Cardiac muscle cell (in vitro differentiated cells and primary cell): Measurements from ENCODE around the gene GFM2. TPM values are rescaled to one million over a fixed set of nuclear protein-coding genes. Genes with fewer than 3 reads are reported as not detected.
A peak's percentile ranks its signal among the peaks of the same experiment; 100 is the strongest.
"Not testable (repeated sequence)": the region's sequence is repeated elsewhere in the genome, so short reads cannot be mapped to it uniquely, and the experiment has no call there.

ENCODE experiments used
- DNase-seq, 2 donors: peaks; one replicate each; pipeline versions ENCODE4 v3.0.0 to v3.0.0-alpha.2; 2010 to 2017; ENCODE audit warnings: low read depth in 1 of 2, low spot score in 1 of 2
- H3K27ac ChIP-seq: fragments of 200-600 bp; sonication (generic); 2 replicates; pipeline ENCODE4 v1.5.1; 2016
- H3K27me3 ChIP-seq: fragments of 200-600 bp; sonication (generic); 2 replicates; pipeline ENCODE4 v1.6.0; 2016; ENCODE audit warnings: control low read depth
- H3K36me3 ChIP-seq: fragments of 200-600 bp; sonication (generic); 2 replicates; pipeline ENCODE4 v1.5.1; 2016; ENCODE audit warnings: control low read depth
- H3K4me1 ChIP-seq: fragments of 200-600 bp; sonication (generic); 2 replicates; pipeline ENCODE4 v1.8.1; 2017; ENCODE audit warnings: low read depth, mild to moderate bottlenecking, mixed run types
- H3K4me3 ChIP-seq: fragments of 200-600 bp; sonication (generic); 2 replicates; pipeline ENCODE4 v1.5.1; 2016; ENCODE audit warnings: mild to moderate bottlenecking
- H3K9me3 ChIP-seq: fragments of 200-600 bp; sonication (generic); 2 replicates; pipeline ENCODE4 v1.5.1; 2017; ENCODE audit warnings: low read depth, mild to moderate bottlenecking, control low read depth
- polyA plus RNA-seq: library from polyadenylated mRNA; unstranded; fragments of >200 nt; fragmentation: Nextera tagmentation; extraction: Ambion mirVana; gene quantifications from 2 replicates; pipeline ENCODE4 v1.2.1, GENCODE V29; 2016
- total RNA-seq: library from RNA; depleted of rRNA; stranded (reverse); fragments of >200 nt; gene quantifications from 2 replicates; pipeline ENCODE4 v1.2.3, GENCODE V29; 2016
- TF ChIP-seq, protein P1 (sequence below): IDR thresholded peaks from 2 replicates; pipeline ENCODE4 v1.5.1; 2012; ENCODE audit warnings: low read depth, mild to moderate bottlenecking, low read length

Gene GFM2
- total and polyA plus RNA-seq, 2 experiments from 2014 or later = 50.9 to 55.7 TPM

DNA sequence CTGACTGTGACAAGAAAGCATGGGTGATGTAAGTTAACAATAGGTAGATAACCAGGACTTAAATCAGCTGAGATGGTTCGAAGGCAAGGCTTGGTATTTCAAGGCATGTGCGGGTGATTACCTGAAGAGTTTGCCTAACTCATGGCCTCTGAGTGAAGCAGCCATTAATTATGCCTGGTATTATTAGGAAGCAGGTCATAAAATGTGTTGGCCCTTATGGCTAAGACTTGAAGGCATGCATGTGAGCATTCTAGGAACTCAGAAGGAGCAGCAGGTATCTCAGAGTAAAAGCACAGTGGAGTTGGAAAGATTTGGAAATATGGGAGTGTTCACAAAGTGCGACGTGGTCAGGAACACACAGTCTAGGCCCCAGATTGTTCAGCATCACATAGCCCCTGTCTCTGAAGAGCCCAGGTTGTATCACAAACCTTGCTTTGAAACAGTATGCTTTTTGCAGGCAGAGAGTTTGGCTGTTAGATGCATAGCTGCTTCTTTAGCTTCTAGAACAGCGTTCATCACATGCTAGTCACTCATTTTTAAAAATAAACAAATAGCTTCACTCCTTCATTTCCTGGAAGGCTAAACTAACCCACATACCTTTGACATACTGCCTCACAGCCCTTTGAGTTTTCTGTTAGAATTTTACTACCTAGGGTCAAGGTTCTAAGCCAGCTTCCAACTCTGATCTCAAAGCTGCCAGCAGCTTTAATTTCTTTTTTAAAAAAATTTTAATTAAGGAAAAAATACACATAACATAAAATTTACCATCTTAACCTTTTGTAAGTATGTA, 79.8 kb downstream of the GFM2 start:
- no peaks in the 10 kb centered on the region for H3K9me3 ChIP-seq
- no peaks in the 10 kb centered on the region for H3K4me1 ChIP-seq
- H3K27me3 ChIP-seq = no peaks in the 10 kb centered on the region
- no peak overlapping the region for H3K27ac ChIP-seq
- TF ChIP-seq, protein P1, sequence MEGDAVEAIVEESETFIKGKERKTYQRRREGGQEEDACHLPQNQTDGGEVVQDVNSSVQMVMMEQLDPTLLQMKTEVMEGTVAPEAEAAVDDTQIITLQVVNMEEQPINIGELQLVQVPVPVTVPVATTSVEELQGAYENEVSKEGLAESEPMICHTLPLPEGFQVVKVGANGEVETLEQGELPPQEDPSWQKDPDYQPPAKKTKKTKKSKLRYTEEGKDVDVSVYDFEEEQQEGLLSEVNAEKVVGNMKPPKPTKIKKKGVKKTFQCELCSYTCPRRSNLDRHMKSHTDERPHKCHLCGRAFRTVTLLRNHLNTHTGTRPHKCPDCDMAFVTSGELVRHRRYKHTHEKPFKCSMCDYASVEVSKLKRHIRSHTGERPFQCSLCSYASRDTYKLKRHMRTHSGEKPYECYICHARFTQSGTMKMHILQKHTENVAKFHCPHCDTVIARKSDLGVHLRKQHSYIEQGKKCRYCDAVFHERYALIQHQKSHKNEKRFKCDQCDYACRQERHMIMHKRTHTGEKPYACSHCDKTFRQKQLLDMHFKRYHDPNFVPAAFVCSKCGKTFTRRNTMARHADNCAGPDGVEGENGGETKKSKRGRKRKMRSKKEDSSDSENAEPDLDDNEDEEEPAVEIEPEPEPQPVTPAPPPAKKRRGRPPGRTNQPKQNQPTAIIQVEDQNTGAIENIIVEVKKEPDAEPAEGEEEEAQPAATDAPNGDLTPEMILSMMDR = no peak
- H3K4me3 ChIP-seq = no peak overlapping the region
- no peaks in the 10 kb centered on the region for H3K36me3 ChIP-seq
- DNase-seq = no peak

DNA sequence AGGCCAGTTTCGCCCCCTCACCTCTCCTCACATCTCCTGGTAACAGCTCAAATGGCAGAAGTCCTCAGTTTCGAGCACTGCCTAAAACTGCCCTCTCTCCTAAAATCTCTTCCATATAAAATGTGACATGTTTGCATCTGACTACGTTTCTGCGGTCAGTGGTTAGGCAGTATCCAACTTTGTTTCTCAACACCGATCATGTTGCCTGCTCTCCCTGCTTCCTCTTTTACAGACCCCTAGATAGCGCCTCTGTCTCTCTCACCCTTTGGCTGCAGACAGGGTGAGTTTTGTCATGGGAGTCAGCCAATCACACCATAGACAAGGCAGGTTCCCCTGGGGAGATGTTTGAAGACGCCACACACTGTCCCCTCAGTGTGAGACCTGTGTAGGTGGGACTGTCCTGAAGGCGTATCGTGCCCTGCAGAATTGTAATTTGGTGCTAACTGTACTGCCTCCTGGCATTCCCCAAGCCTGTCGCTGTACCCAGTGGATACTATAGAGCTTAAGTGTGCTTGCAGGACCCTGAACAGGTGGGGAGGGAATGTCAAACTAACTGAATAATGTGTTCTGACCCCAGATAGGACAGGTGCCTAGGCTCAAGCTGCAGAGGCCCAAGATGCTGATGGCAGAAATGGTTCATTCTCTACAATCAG, 80.8 kb downstream of the GFM2 start:
- DNase-seq = peak in 1 of 2 donors; percentile 75
- H3K36me3 ChIP-seq = no peaks in the 10 kb centered on the region
- H3K27ac ChIP-seq = no peak overlapping the region
- H3K27me3 ChIP-seq = no peaks in the 10 kb centered on the region
- no peaks in the 10 kb centered on the region for H3K9me3 ChIP-seq
- no peaks in the 10 kb centered on the region for H3K4me1 ChIP-seq
- H3K4me3 ChIP-seq = peak overlapping the region; percentile 52
- TF ChIP-seq, protein P1 = no peak

DNA sequence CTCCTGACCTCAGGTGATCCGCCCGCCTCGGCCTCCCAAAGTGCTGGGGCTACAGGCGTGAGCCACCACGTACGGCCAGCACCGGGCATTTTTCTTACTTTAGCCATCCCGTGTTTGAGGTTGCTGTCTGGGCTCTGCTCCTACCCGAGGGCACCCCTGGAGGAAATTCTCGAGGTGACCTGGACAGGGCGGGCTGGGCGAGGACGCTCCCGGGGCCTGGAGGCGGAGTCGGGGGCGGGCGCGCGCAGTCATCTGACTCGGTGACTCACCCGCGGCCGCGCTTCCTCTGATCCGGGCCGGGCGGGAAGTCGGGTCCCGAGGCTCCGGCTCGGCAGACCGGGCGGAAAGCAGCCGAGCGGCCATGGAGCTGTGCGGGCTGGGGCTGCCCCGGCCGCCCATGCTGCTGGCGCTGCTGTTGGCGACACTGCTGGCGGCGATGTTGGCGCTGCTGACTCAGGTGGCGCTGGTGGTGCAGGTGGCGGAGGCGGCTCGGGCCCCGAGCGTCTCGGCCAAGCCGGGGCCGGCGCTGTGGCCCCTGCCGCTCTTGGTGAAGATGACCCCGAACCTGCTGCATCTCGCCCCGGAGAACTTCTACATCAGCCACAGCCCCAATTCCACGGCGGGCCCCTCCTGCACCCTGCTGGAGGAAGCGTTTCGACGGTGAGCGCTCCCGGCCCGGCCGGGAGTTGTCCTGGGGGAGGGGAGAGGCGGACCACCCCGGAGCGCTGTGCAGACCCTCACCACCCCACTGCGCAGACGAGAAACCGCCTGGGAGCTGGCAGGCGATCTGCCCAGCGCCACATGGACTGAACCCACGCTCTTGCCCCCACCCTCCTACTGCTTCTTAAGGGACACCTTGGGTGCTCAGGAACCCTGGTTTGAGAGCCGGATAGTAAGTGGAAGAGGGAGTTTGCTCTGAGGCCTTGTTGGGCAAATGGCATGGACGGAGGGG, 81.7 kb downstream of the GFM2 start, which contains the start of gene HEXB:
Gene HEXB (plus strand): TSS at position 334 of the 952 bp plus-strand sequence. CDS start 28 bp downstream, at position 362.
- Histone ChIP-seq H3K9me3 (no peaks in the 10 kb centered on the region), H3K4me1 (no peaks in the 10 kb centered on the region), H3K4me3 (peak within 1 kb of the TSS; percentile 52), H3K36me3 (no peaks in the 10 kb centered on the region), H3K27me3 (no peaks in the 10 kb centered on the region), H3K27ac (no peak within 1 kb of the TSS)
- peak; percentile 80 to 90 for DNase-seq
- TF ChIP-seq, protein P1 = no peak

DNA sequence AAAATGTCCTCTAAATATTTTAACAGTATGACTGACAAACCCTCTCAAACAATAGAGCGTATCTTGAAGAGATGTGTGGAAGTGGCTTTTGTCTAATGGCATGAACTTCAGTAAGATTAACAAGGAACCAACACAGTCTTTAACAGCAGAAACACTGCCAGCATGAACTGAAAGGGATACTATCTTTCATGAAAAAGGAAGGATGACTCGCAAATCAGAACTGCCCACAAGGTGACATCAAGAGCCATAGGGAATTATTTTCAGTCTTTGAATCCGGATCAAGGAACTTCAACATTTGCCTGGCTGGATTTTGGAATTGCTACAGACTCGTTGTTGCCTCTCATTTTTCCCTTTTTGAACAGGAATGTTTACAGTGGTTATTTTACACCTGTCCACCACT, 87.0 kb downstream of the GFM2 start:
- no peak overlapping the region for H3K27ac ChIP-seq
- H3K9me3 ChIP-seq = no peaks in the 10 kb centered on the region
- no peak overlapping the region for H3K4me3 ChIP-seq
- no peaks in the 10 kb centered on the region for H3K36me3 ChIP-seq
- H3K27me3 ChIP-seq = no peaks in the 10 kb centered on the region
- H3K4me1 ChIP-seq = no peaks in the 10 kb centered on the region
- no peak for DNase-seq
- TF ChIP-seq, protein P1 = no peak

DNA sequence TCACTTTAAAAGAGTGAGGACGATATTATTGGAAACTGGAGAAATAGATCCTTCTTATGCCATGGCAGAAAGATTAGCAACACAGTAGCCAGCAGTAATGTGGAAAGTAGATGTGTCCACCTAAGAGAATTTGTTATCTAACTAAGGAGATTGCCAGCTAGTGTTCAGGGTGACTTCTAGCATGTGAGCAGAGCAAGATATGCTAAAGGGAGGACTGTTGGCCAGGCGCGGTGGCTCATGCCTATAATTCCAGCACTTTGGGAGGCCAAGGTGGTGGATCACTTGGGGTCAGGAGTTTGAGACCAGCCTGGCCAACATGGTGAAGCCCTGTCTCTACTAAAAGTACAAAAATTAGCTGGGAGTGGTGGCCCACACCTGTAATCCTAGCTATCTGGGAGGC, 87.6 kb downstream of the GFM2 start:
- not testable (repeated sequence) for H3K9me3 ChIP-seq, H3K4me3 ChIP-seq, H3K36me3 ChIP-seq, H3K27me3 ChIP-seq, H3K4me1 ChIP-seq, DNase-seq, H3K27ac ChIP-seq

DNA sequence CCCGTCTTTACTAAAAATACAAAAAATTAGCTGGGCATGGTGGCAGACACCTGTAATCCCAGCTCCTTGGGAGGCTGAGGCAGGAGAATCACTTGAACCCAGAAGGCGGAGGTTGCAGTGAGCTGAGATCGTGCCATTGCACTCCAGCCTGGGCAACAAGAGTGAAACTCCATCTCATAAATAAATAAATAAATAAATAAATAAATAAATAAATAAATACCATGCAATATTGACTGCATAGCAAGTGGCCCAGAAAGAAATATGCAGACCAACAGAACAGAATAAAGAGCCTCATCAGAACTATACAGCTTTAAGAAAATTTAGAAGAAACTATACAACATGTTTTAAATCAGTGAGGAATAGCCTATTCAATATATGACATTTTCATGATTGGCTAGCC, 88.8 kb downstream of the GFM2 start:
- not testable (repeated sequence) for H3K4me1 ChIP-seq, H3K36me3 ChIP-seq

DNA sequence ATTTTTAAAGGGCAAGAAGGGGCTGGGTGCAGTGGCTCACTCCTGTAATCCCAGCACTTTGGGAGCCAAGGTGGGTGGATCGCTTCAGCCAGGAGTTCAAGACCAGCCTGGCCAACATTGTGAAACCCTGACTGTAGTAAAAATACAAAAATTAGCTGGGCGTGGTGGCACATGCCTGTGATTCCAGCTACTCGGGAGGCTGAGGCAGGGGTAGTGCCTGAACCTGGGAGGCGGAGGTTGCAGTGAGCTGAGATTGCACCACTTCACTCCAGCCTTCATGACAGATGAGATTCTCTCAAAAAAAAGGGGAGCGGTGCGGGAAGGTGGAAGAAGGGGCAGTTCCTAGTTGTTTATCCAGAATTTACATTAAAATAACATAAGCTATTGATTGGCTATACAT, 90.5 kb downstream of the GFM2 start:
- DNase-seq, H3K36me3 ChIP-seq, H3K4me1 ChIP-seq, H3K9me3 ChIP-seq, H3K27me3 ChIP-seq, H3K4me3 ChIP-seq, H3K27ac ChIP-seq: not testable (repeated sequence)

More for the DNA sequence above, 88.8 kb downstream of the GFM2 start:
- not testable (repeated sequence) for H3K4me3 ChIP-seq, DNase-seq, H3K27ac ChIP-seq, H3K27me3 ChIP-seq, H3K9me3 ChIP-seq
